Stimulated activated naive CD8-positive, alpha-beta T cell treated with anti-CD3 and anti-CD28 coated beads, Interleukin-15, Interleukin-2, amounts not matched to agents 100 ng/mL and 50 ng/mL, for 24 hours (primary cell): Measurements from ENCODE around the gene APOBEC3C.
A peak's percentile ranks its signal among the peaks of the same experiment; 100 is the strongest.
"Not testable (repeated sequence)": the region's sequence is repeated elsewhere in the genome, so short reads cannot be mapped to it uniquely, and the experiment has no call there.

Experiments used
- H3K27ac Mint-ChIP-seq: one replicate; pipeline ENCODE4 v1.8.0; 2021; ENCODE audit warnings: mild to moderate bottlenecking, mixed read lengths
- H3K27me3 Mint-ChIP-seq: one replicate; pipeline ENCODE4 v1.8.0; 2021; ENCODE audit warnings: mixed read lengths
- H3K36me3 Mint-ChIP-seq: one replicate; pipeline ENCODE4 v1.8.0; 2021; ENCODE audit warnings: low read depth, mixed read lengths
- H3K4me1 Mint-ChIP-seq: one replicate; pipeline ENCODE4 v1.8.0; 2021; ENCODE audit warnings: low read depth, mixed read lengths
- H3K4me3 Mint-ChIP-seq: one replicate; pipeline ENCODE4 v1.8.0; 2021; ENCODE audit warnings: mild to moderate bottlenecking, mixed read lengths
- H3K9me3 Mint-ChIP-seq: one replicate; pipeline ENCODE4 v1.8.0; 2021; ENCODE audit warnings: mixed read lengths

Gene APOBEC3C

GRCh38 chr22:39027717-39028116 is 13.7 kb downstream of the APOBEC3C start:
- Mint-ChIP-seq H3K27ac (peak overlapping the region; percentile 9), H3K9me3 (no peaks in the 10 kb centered on the region), H3K27me3 (no peaks in the 10 kb centered on the region), H3K36me3 (peaks cover 25% of the 10 kb centered on the region), H3K4me1 (peaks cover 41% of the 10 kb centered on the region), H3K4me3 (no peak overlapping the region)

- Mint-ChIP-seq H3K27me3 (no peaks in the 10 kb centered on the region), H3K4me3 (no peak overlapping the region), H3K27ac (peak overlapping the region; percentile 9), H3K36me3 (peaks cover 30% of the 10 kb centered on the region), H3K4me1 (peaks cover 40% of the 10 kb centered on the region), H3K9me3 (no peaks in the 10 kb centered on the region)
Measured at GRCh38 chr22:39028281-39028680, 14.2 kb downstream of the APOBEC3C start.

- Mint-ChIP-seq H3K27ac (no peak overlapping the region), H3K4me3 (no peak overlapping the region), H3K4me1 (peaks cover 32% of the 10 kb centered on the region), H3K9me3 (no peaks in the 10 kb centered on the region), H3K36me3 (peaks cover 27% of the 10 kb centered on the region), H3K27me3 (no peaks in the 10 kb centered on the region)
Measured at GRCh38 chr22:39029227-39029626, 15.2 kb downstream of the APOBEC3C start.

- Mint-ChIP-seq H3K36me3 (peaks cover 22% of the 10 kb centered on the region), H3K4me3 (no peak overlapping the region), H3K27ac (no peak overlapping the region), H3K9me3 (no peaks in the 10 kb centered on the region), H3K4me1 (peaks cover 17% of the 10 kb centered on the region), H3K27me3 (no peaks in the 10 kb centered on the region)
Measured at GRCh38 chr22:39030705-39031104, 16.6 kb downstream of the APOBEC3C start.

GRCh38 chr22:39031434-39032295 is 17.6 kb downstream of the APOBEC3C start:
- H3K4me1 Mint-ChIP-seq: peaks cover 17% of the 10 kb centered on the region
- H3K4me3 Mint-ChIP-seq, H3K27ac Mint-ChIP-seq, H3K9me3 Mint-ChIP-seq, H3K27me3 Mint-ChIP-seq: not testable (repeated sequence)
- H3K36me3 Mint-ChIP-seq: peaks cover 14% of the 10 kb centered on the region

GRCh38 chr22:39037071-39037470 is 23.0 kb downstream of the APOBEC3C start:
- Mint-ChIP-seq H3K4me1 (peaks cover 34% of the 10 kb centered on the region), H3K36me3 (peaks cover 11% of the 10 kb centered on the region), H3K27ac (peak overlapping the region; percentile 52)
- not testable (repeated sequence) for H3K9me3 Mint-ChIP-seq, H3K4me3 Mint-ChIP-seq, H3K27me3 Mint-ChIP-seq

GRCh38 chr22:39039306-39040126 is 25.5 kb downstream of the APOBEC3C start:
- H3K36me3 Mint-ChIP-seq: peaks cover 8% of the 10 kb centered on the region
- no peaks in the 10 kb centered on the region for H3K27me3 Mint-ChIP-seq
- H3K27ac Mint-ChIP-seq: peak overlapping the region; percentile 78
- no peaks in the 10 kb centered on the region for H3K9me3 Mint-ChIP-seq
- H3K4me1 Mint-ChIP-seq: peaks cover 46% of the 10 kb centered on the region
- peak overlapping the region; percentile 67 for H3K4me3 Mint-ChIP-seq

GRCh38 chr22:39040155-39040537 is 26.1 kb downstream of the APOBEC3C start:
- peak overlapping the region; percentile 67 for H3K4me3 Mint-ChIP-seq
- peak overlapping the region; percentile 78 for H3K27ac Mint-ChIP-seq
- peaks cover 12% of the 10 kb centered on the region for H3K36me3 Mint-ChIP-seq
- H3K27me3 Mint-ChIP-seq, H3K9me3 Mint-ChIP-seq: not testable (repeated sequence)
- peaks cover 49% of the 10 kb centered on the region for H3K4me1 Mint-ChIP-seq

- H3K4me3 Mint-ChIP-seq: peak within 1 kb of the TSS; percentile 94
- H3K36me3 Mint-ChIP-seq: peaks cover 15% of the 10 kb centered on the region
- H3K4me1 Mint-ChIP-seq: peaks cover 55% of the 10 kb centered on the region
- H3K9me3 Mint-ChIP-seq, H3K27me3 Mint-ChIP-seq: not testable (repeated sequence)
- H3K27ac Mint-ChIP-seq: peak within 1 kb of the TSS; percentile 91
Measured at GRCh38 chr22:39040538-39041296, 26.7 kb downstream of the APOBEC3C start, which contains the start of gene APOBEC3F. TSS of gene APOBEC3F (plus strand) at chr22:39040864. CDS start at chr22:39040961, 97 bp downstream.

- no peaks in the 10 kb centered on the region for H3K27me3 Mint-ChIP-seq
- H3K4me3 Mint-ChIP-seq: peak overlapping the region; percentile 94
- H3K27ac Mint-ChIP-seq: peak overlapping the region; percentile 71
- H3K36me3 Mint-ChIP-seq: peaks cover 24% of the 10 kb centered on the region
- peaks cover 52% of the 10 kb centered on the region for H3K4me1 Mint-ChIP-seq
- no peaks in the 10 kb centered on the region for H3K9me3 Mint-ChIP-seq
Measured at GRCh38 chr22:39041908-39042307, 27.9 kb downstream of the APOBEC3C start.

- H3K27me3 Mint-ChIP-seq, H3K27ac Mint-ChIP-seq, H3K9me3 Mint-ChIP-seq, H3K4me3 Mint-ChIP-seq: not testable (repeated sequence)
- Mint-ChIP-seq H3K4me1 (peaks cover 50% of the 10 kb centered on the region), H3K36me3 (peaks cover 24% of the 10 kb centered on the region)
Measured at GRCh38 chr22:39043063-39043462, 29.0 kb downstream of the APOBEC3C start.

- Mint-ChIP-seq H3K36me3 (peaks cover 24% of the 10 kb centered on the region), H3K27ac (peak overlapping the region; percentile 68), H3K4me1 (peaks cover 43% of the 10 kb centered on the region)
- H3K4me3 Mint-ChIP-seq, H3K27me3 Mint-ChIP-seq, H3K9me3 Mint-ChIP-seq: not testable (repeated sequence)
Measured at GRCh38 chr22:39045136-39045535, 31.1 kb downstream of the APOBEC3C start.

GRCh38 chr22:39049486-39049885 is 35.4 kb downstream of the APOBEC3C start:
- H3K4me3 Mint-ChIP-seq, H3K27me3 Mint-ChIP-seq, H3K27ac Mint-ChIP-seq, H3K9me3 Mint-ChIP-seq: not testable (repeated sequence)
- peaks cover 23% of the 10 kb centered on the region for H3K4me1 Mint-ChIP-seq
- H3K36me3 Mint-ChIP-seq: peaks cover 16% of the 10 kb centered on the region

- H3K27ac Mint-ChIP-seq, H3K4me3 Mint-ChIP-seq, H3K4me1 Mint-ChIP-seq, H3K36me3 Mint-ChIP-seq, H3K27me3 Mint-ChIP-seq, H3K9me3 Mint-ChIP-seq: not testable (repeated sequence)
Measured at GRCh38 chr22:39051844-39052495, 37.9 kb downstream of the APOBEC3C start.
